Mammary epithelial cell (primary cell): ENCODE results near the gene TRIP13.

Experiments
- EZH2 ChIP-seq: IDR thresholded peaks from 2 replicates; pipeline ENCODE4 v1.6.1; 2012; ENCODE audit warnings: low read length, inconsistent platforms, borderline replicate concordance
- TF ChIP-seq, protein P1 (sequence below), 2 donors: IDR thresholded peaks in 1 of 2; conservative IDR thresholded peaks in 1 of 2; 2 replicates each; pipeline ENCODE4 v1.5.1; 2011 to 2012; ENCODE audit warnings: inconsistent platforms in 2 of 2, low read length in 2 of 2, mild to moderate bottlenecking in 2 of 2, control low read depth in 1 of 2, low read depth in 1 of 2; ENCODE audit not compliant: insufficient read depth in 1 of 2; ENCODE audit errors: extremely low read depth in 1 of 2

DNA sequence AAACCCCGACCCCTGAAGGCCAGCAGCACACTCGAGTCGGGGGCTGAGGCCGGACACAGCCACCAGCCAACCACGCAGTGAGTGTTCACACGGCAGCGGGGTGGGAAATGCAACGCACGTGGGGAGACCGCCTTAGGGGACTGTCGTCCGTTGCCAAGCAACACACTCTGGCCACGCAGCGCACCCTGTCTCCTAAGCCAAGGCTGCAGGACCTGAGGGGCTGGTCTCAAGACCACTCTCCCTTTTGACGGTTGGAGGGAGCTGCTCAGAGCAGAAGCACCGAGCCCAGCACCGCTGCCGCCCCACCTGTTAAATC is 7.6 kb upstream of the TRIP13 start:
- TF ChIP-seq, protein P1, sequence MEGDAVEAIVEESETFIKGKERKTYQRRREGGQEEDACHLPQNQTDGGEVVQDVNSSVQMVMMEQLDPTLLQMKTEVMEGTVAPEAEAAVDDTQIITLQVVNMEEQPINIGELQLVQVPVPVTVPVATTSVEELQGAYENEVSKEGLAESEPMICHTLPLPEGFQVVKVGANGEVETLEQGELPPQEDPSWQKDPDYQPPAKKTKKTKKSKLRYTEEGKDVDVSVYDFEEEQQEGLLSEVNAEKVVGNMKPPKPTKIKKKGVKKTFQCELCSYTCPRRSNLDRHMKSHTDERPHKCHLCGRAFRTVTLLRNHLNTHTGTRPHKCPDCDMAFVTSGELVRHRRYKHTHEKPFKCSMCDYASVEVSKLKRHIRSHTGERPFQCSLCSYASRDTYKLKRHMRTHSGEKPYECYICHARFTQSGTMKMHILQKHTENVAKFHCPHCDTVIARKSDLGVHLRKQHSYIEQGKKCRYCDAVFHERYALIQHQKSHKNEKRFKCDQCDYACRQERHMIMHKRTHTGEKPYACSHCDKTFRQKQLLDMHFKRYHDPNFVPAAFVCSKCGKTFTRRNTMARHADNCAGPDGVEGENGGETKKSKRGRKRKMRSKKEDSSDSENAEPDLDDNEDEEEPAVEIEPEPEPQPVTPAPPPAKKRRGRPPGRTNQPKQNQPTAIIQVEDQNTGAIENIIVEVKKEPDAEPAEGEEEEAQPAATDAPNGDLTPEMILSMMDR (conservative IDR thresholded peaks at IDR 0.05 in 1 of 2, IDR thresholded peaks at IDR 0.05 in 1 of 2; ENCODE audit: extremely low read depth in 1 of 2, insufficient read depth in 1 of 2, low read depth in 1 of 2, low read length in 2 of 2): no peak
- TF ChIP-seq EZH2: no peak
